ENCODE measurements around the gene LRRC52.
A peak's percentile ranks its signal among the peaks of the same experiment; 100 is the strongest.

LRRC52 gene

DNA sequence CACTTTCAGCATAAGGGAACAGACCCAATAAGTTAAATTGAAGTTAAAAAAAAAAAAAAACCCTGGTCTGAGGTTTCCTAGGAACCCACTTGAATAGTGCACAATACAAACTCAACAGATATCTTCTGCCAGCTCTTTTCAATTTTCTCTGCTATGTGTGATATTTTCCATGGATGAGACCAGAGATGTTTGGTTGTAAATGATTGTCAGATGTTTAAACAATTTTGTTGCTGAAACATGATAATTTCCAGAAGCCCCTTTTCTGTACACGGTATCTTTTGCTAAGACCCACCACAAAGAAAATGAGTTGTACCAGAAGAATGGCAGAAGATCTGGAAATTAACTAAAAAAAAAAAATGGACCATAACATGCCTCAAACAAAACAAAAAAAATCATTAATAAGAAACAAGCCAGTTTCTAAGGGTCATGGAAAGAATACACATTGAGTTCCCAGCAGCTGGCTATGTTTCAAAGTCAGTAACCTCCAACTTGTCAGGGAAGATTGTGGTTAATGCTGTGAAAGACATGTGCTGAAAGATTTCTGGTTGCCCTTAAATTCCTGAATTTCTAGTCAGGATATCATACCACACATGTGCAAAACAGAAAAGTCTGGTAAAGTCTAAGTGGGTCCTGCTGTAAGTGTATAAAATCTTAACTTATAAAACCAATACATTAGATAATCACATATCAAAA, 51.6 kb downstream of the LRRC52 start:
- Histone ChIP-seq H3K4me2 (ENCODE audit: low read length) (no peak overlapping the region), H3K18ac (ENCODE audit: low read length) (no peak overlapping the region), H3K27ac (ENCODE audit: low read depth, low read length) (no peak overlapping the region), H3K4ac (ENCODE audit: low read depth, low read length) (no peak overlapping the region), H3K79me2 (ENCODE audit: control insufficient read depth, insufficient read depth, low read length, poor library complexity) (peaks cover 3% of the 10 kb centered on the region), H2BK12ac (ENCODE audit: low read length) (no peak overlapping the region), H3K9ac (ENCODE audit: low read length) (no peak overlapping the region), H3K27me3 (ENCODE audit: insufficient read depth, low read length) (no peaks in the 10 kb centered on the region), H2BK5ac (ENCODE audit: low read depth, low read length, poor library complexity) (no peak overlapping the region), H4K12ac (ENCODE audit: low read depth, low read length) (no peak overlapping the region), H3K4me1 (ENCODE audit: control insufficient read depth in 1 of 2, insufficient read depth in 2 of 2, low read length in 2 of 2) (peaks cover 4% of the 10 kb centered on the region in 2 experiments), H3K79me1 (ENCODE audit: low read length) (peaks cover 4% of the 10 kb centered on the region), H2AK5ac (ENCODE audit: low read length) (no peak overlapping the region), H3K14ac (ENCODE audit: low read length) (no peak overlapping the region), H4K8ac (ENCODE audit: low read depth, low read length) (no peak overlapping the region), H2BK120ac (ENCODE audit: insufficient read depth, low read length, poor library complexity) (no peak overlapping the region), H3K36me3 (ENCODE audit: control insufficient read depth in 1 of 2, insufficient read depth in 2 of 2, low read length in 2 of 2) (no peaks in the 10 kb centered on the region), H3K4me3 (ENCODE audit: low read depth, low read length) (no peak overlapping the region), H2AFZ (ENCODE audit: insufficient read depth, low read length, poor library complexity) (no peak overlapping the region), H4K91ac (ENCODE audit: low read depth, low read length) (no peak overlapping the region), H3K23ac (ENCODE audit: low read length) (no peak overlapping the region), H3K9me3 (ENCODE audit: insufficient read depth, low read depth, low read length) (no peaks in the 10 kb centered on the region)
- no CpG with 5 or more reads among the region's 1 CpG for WGBS (ENCODE audit: extremely low coverage, insufficient coverage, insufficient read length)
- no peak for DNase-seq

DNA sequence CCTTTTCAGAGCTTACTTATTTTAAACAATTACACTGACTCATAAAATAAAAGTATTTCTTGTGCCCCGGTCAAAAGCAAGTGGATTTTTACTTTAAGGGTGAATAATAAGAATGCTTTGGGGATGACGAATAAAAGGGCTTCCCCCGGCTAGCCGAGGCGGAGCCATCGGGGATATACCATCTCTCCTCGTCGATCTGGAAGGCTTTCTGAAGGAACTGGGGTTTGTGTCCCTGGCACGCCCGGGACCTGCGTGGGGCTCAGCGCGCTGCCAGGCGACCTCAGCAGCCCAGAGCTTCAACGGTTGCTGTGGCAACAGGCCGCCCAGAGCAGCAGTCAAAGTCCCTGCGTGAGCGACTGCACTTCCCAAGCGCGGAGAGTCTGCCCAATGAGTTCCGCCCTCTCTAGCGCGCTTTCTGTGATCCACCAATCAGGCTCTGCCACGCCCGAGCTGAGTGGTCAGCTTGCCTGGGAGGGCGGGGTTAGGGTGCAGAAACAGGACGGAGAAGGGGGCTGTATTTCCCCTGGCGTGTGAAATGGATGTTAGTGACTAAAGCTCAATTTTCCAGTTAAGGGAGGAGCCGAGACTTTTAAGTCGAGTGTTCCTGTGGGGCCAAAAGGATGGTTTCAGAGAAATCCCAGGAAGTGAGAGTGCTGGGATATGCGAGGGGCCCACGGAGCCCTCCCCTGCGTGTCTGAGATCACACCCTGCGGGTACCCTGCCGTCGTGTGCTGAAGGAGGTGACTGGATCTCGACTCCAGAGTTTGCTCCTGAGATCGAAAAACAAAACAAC, 54.3 kb downstream of the LRRC52 start:
- Histone ChIP-seq H2BK5ac (ENCODE audit: low read depth, low read length, poor library complexity) (peak overlapping the region; percentile 59), H3K79me1 (ENCODE audit: low read length) (peaks cover 4% of the 10 kb centered on the region), H2BK120ac (ENCODE audit: insufficient read depth, low read length, poor library complexity) (peak overlapping the region; percentile 6), H3K27ac (ENCODE audit: low read depth, low read length) (peak overlapping the region; percentile 52), H3K27me3 (ENCODE audit: insufficient read depth, low read length) (no peaks in the 10 kb centered on the region), H3K4ac (ENCODE audit: low read depth, low read length) (peak overlapping the region; percentile 37), H3K4me2 (ENCODE audit: low read length) (peak overlapping the region; percentile 74), H3K4me1 (ENCODE audit: control insufficient read depth in 1 of 2, insufficient read depth in 2 of 2, low read length in 2 of 2) (peaks cover 4% of the 10 kb centered on the region in 2 experiments), H3K23ac (ENCODE audit: low read length) (no peak overlapping the region), H4K8ac (ENCODE audit: low read depth, low read length) (peak overlapping the region; percentile 84), H2BK12ac (ENCODE audit: low read length) (no peak overlapping the region), H3K9ac (ENCODE audit: low read length) (peak overlapping the region; percentile 63), H3K9me3 (ENCODE audit: insufficient read depth, low read depth, low read length) (no peaks in the 10 kb centered on the region), H3K36me3 (ENCODE audit: control insufficient read depth in 1 of 2, insufficient read depth in 2 of 2, low read length in 2 of 2) (no peaks in the 10 kb centered on the region), H4K12ac (ENCODE audit: low read depth, low read length) (peak overlapping the region; percentile 76), H2AFZ (ENCODE audit: insufficient read depth, low read length, poor library complexity) (peak overlapping the region; percentile 56), H2AK5ac (ENCODE audit: low read length) (no peak overlapping the region), H3K18ac (ENCODE audit: low read length) (peak overlapping the region; percentile 42), H3K79me2 (ENCODE audit: control insufficient read depth, insufficient read depth, low read length, poor library complexity) (peaks cover 3% of the 10 kb centered on the region), H3K14ac (ENCODE audit: low read length) (peak overlapping the region; percentile 12), H4K91ac (ENCODE audit: low read depth, low read length) (peak overlapping the region; percentile 64), H3K4me3 (ENCODE audit: low read depth, low read length) (peak overlapping the region; percentile 67)
- peak; percentile 98 for DNase-seq
- no CpG with 5 or more reads among the region's 38 CpGs for WGBS (ENCODE audit: extremely low coverage, insufficient coverage, insufficient read length)

DNA sequence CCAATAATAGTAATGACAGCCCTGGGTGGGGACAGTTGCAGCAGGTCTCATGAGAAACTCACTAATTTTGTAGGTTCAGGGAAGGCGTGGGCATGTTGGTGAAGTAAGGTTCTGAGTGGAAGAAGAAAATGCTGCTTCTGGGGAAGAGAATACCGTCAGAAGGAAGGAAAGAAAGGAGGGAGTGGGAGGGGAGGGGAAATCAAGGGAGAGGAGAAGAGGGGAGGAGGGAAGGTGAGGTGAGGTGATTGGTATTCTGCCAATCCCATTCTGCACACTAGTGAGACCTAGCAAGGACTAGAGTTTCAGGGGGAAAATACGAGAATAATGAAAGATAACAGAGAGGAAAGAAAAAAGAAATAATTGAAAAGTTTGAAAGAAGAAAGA, 54.9 kb downstream of the LRRC52 start:
- peak overlapping the region; percentile 37 for H3K4ac ChIP-seq (ENCODE audit: low read depth, low read length)
- no peak overlapping the region for H2AK5ac ChIP-seq (ENCODE audit: low read length)
- H3K4me1 ChIP-seq (ENCODE audit: control insufficient read depth in 1 of 2, insufficient read depth in 2 of 2, low read length in 2 of 2), result peaks cover 4% of the 10 kb centered on the region in 2 experiments
- WGBS (ENCODE audit: extremely low coverage, insufficient coverage, insufficient read length), result no CpG with 5 or more reads among the region's 3 CpGs
- H4K8ac ChIP-seq (ENCODE audit: low read depth, low read length), result peak overlapping the region; percentile 84
- peaks cover 4% of the 10 kb centered on the region for H3K79me1 ChIP-seq (ENCODE audit: low read length)
- peak overlapping the region; percentile 76 for H4K12ac ChIP-seq (ENCODE audit: low read depth, low read length)
- H3K27ac ChIP-seq (ENCODE audit: low read depth, low read length), result peak overlapping the region; percentile 52
- peak overlapping the region; percentile 74 for H3K4me2 ChIP-seq (ENCODE audit: low read length)
- no peak for DNase-seq
- peak overlapping the region; percentile 42 for H3K18ac ChIP-seq (ENCODE audit: low read length)
- peak overlapping the region; percentile 59 for H2BK5ac ChIP-seq (ENCODE audit: low read depth, low read length, poor library complexity)
- H3K4me3 ChIP-seq (ENCODE audit: low read depth, low read length), result peak overlapping the region; percentile 67
- H3K9ac ChIP-seq (ENCODE audit: low read length), result no peak overlapping the region
- peaks cover under 1% of the 10 kb centered on the region for H3K9me3 ChIP-seq (ENCODE audit: insufficient read depth, low read depth, low read length)
- no peaks in the 10 kb centered on the region for H3K27me3 ChIP-seq (ENCODE audit: insufficient read depth, low read length)
- peak overlapping the region; percentile 12 for H3K14ac ChIP-seq (ENCODE audit: low read length)
- H4K91ac ChIP-seq (ENCODE audit: low read depth, low read length), result peak overlapping the region; percentile 64
- peak overlapping the region; percentile 55 for H2AFZ ChIP-seq (ENCODE audit: insufficient read depth, low read length, poor library complexity)
- no peaks in the 10 kb centered on the region for H3K36me3 ChIP-seq (ENCODE audit: control insufficient read depth in 1 of 2, insufficient read depth in 2 of 2, low read length in 2 of 2)
- peaks cover 3% of the 10 kb centered on the region for H3K79me2 ChIP-seq (ENCODE audit: control insufficient read depth, insufficient read depth, low read length, poor library complexity)
- peak overlapping the region; percentile 6 for H2BK120ac ChIP-seq (ENCODE audit: insufficient read depth, low read length, poor library complexity)
- H2BK12ac ChIP-seq (ENCODE audit: low read length), result no peak overlapping the region
- no peak overlapping the region for H3K23ac ChIP-seq (ENCODE audit: low read length)

DNA sequence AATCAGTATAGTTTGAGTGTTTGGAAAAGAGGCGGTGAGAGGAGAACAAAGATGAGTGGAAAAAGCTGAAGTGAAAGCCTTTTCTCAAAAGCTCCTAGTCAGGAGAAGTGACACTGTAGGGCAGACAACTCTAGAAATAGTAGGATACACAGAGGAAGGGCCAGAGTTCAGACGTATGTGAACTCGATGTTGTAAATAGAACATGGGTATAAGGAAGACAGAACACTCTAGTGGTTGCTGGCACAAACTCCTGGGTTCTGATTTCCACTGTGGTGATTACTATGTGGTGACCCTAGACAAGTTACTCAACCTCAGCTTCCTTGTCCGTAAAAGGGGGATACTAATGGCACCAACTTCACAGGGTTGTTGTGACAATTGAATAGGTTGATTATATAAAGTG, 57.0 kb downstream of the LRRC52 start:
- peaks cover 4% of the 10 kb centered on the region in 2 experiments for H3K4me1 ChIP-seq (ENCODE audit: control insufficient read depth in 1 of 2, insufficient read depth in 2 of 2, low read length in 2 of 2)
- H3K18ac ChIP-seq (ENCODE audit: low read length), result no peak overlapping the region
- no peaks in the 10 kb centered on the region for H3K27me3 ChIP-seq (ENCODE audit: insufficient read depth, low read length)
- peaks cover 3% of the 10 kb centered on the region for H3K79me2 ChIP-seq (ENCODE audit: control insufficient read depth, insufficient read depth, low read length, poor library complexity)
- H2AFZ ChIP-seq (ENCODE audit: insufficient read depth, low read length, poor library complexity), result no peak overlapping the region
- H3K4me3 ChIP-seq (ENCODE audit: low read depth, low read length), result no peak overlapping the region
- H3K9me3 ChIP-seq (ENCODE audit: insufficient read depth, low read depth, low read length), result peaks cover 1% of the 10 kb centered on the region
- H2AK5ac ChIP-seq (ENCODE audit: low read length), result no peak overlapping the region
- no peak overlapping the region for H3K14ac ChIP-seq (ENCODE audit: low read length)
- H3K27ac ChIP-seq (ENCODE audit: low read depth, low read length), result no peak overlapping the region
- no peaks in the 10 kb centered on the region for H3K36me3 ChIP-seq (ENCODE audit: control insufficient read depth in 1 of 2, insufficient read depth in 2 of 2, low read length in 2 of 2)
- no peak overlapping the region for H3K4me2 ChIP-seq (ENCODE audit: low read length)
- no peak overlapping the region for H3K4ac ChIP-seq (ENCODE audit: low read depth, low read length)
- no CpG with 5 or more reads among the region's 4 CpGs for WGBS (ENCODE audit: extremely low coverage, insufficient coverage, insufficient read length)
- H2BK5ac ChIP-seq (ENCODE audit: low read depth, low read length, poor library complexity), result no peak overlapping the region
- no peak overlapping the region for H3K9ac ChIP-seq (ENCODE audit: low read length)
- no peak overlapping the region for H4K12ac ChIP-seq (ENCODE audit: low read depth, low read length)
- DNase-seq, result no peak
- no peak overlapping the region for H2BK120ac ChIP-seq (ENCODE audit: insufficient read depth, low read length, poor library complexity)
- H3K79me1 ChIP-seq (ENCODE audit: low read length), result peaks cover 4% of the 10 kb centered on the region
- no peak overlapping the region for H3K23ac ChIP-seq (ENCODE audit: low read length)
- H4K8ac ChIP-seq (ENCODE audit: low read depth, low read length), result no peak overlapping the region
- H2BK12ac ChIP-seq (ENCODE audit: low read length), result no peak overlapping the region
- H4K91ac ChIP-seq (ENCODE audit: low read depth, low read length), result no peak overlapping the region
